Natural killer cell (primary cell): ENCODE data around the gene PCDH1. TPM values are rescaled to one million over a fixed set of nuclear protein-coding genes. Genes with fewer than 3 reads are reported as not detected.

Experiments used
- ATAC-seq, 3 donors: fragments of 150-1000 bp in 2 of 3; fragments of 200-7000 bp in 1 of 3; cut with Tn5 transposase; 1 replicate in 1 of 3; 2 replicates in 2 of 3; pipeline ENCODE4 v1.10.0; 2021; ENCODE audit warnings: mild to moderate bottlenecking in 2 of 3, moderate library complexity in 2 of 3
- DNase-seq, 2 donors: peaks; one replicate each; pipeline versions ENCODE4 v3.0.0 to v3.0.0-alpha.2; 2013 to 2021; ENCODE audit warnings: mixed read lengths in 1 of 2
- H3K27ac ChIP-seq: one replicate; pipeline ENCODE4 v1.5.1; 2013; ENCODE audit warnings: mild to moderate bottlenecking, low read length
- H3K27me3 ChIP-seq: one replicate; pipeline ENCODE4 v1.6.1; 2013; ENCODE audit warnings: low read length; ENCODE audit not compliant: control insufficient read depth, insufficient read depth
- H3K36me3 ChIP-seq: one replicate; pipeline ENCODE4 v1.6.1; 2013; ENCODE audit warnings: low read length; ENCODE audit not compliant: control insufficient read depth, insufficient read depth
- H3K4me1 ChIP-seq: one replicate; pipeline ENCODE4 v1.6.1; 2013; ENCODE audit warnings: low read length; ENCODE audit not compliant: control insufficient read depth, insufficient read depth
- H3K4me3 ChIP-seq: one replicate; pipeline ENCODE4 v1.5.1; 2013; ENCODE audit warnings: low read length
- H3K9me3 ChIP-seq: one replicate; pipeline ENCODE4 v1.6.1; 2013; ENCODE audit warnings: low read length; ENCODE audit not compliant: control insufficient read depth, insufficient read depth
- H3K27ac Mint-ChIP-seq, 2 donors: one replicate each; pipeline ENCODE4 v1.8.0; 2022; ENCODE audit warnings: mild to moderate bottlenecking in 2 of 2, mixed read lengths in 2 of 2, moderate library complexity in 1 of 2
- H3K27me3 Mint-ChIP-seq, 2 donors: one replicate each; pipeline ENCODE4 v1.8.0; 2022; ENCODE audit warnings: low read depth in 2 of 2, mixed read lengths in 2 of 2
- H3K36me3 Mint-ChIP-seq: one replicate; pipeline ENCODE4 v1.8.0; 2022; ENCODE audit warnings: mixed read lengths
- H3K4me1 Mint-ChIP-seq, 2 donors: one replicate each; pipeline ENCODE4 v1.8.0; 2022; ENCODE audit warnings: mixed read lengths in 2 of 2
- H3K4me3 Mint-ChIP-seq: one replicate; pipeline ENCODE4 v1.8.0; 2022; ENCODE audit warnings: mild to moderate bottlenecking, moderate library complexity, mixed read lengths
- H3K9me3 Mint-ChIP-seq, 2 donors: one replicate each; pipeline ENCODE4 v1.8.0; 2022; ENCODE audit warnings: mixed read lengths in 2 of 2
- WGBS: methylation state at CpG from one replicate; pipeline ENCODE4 v1.1.7; 2013; ENCODE audit warnings: missing lambda C conversion rate; ENCODE audit not compliant: insufficient coverage; 5-methylcytosine and 5-hydroxymethylcytosine counted together
- intact Hi-C: fragments of 100-400 bp; cut with micrococcal nuclease; formaldehyde crosslinking; loops from one replicate; pipeline ENCODE4 v1.14.2; 2022
- total RNA-seq, 4 donors: library from RNA; stranded (reverse); fragments of 120-200 nt in 1 of 4; gene quantifications; one replicate each; pipeline versions ENCODE4 v1.2.3 to v1.2.4, GENCODE V29; 2013 to 2022
- TF ChIP-seq, protein P1 (sequence below): fragments of 200-600 bp; IDR thresholded peaks from one replicate; pipeline ENCODE4 v1.8.0; 2022; ENCODE audit warnings: antibody characterized with exemption

PCDH1 gene
- total RNA-seq, 3 donors from 2014 or later (not counting 1 experiment from before 2014, with no cell fraction given), result 19.2 to 39.2 (median 32.1) TPM

- intact Hi-C loops, result no loop called here
- Mint-ChIP-seq H3K27ac (no peak overlapping the region), H3K27me3 (peaks cover under 1 to 4% of the 10 kb centered on the region in 2 donors), H3K36me3 (no peaks in the 10 kb centered on the region), H3K4me3 (no peak overlapping the region), H3K4me1 (no peaks in the 10 kb centered on the region), H3K9me3 (no peaks in the 10 kb centered on the region)
- DNase-seq (no peak), ATAC-seq (no peak)
- TF ChIP-seq, protein P1, sequence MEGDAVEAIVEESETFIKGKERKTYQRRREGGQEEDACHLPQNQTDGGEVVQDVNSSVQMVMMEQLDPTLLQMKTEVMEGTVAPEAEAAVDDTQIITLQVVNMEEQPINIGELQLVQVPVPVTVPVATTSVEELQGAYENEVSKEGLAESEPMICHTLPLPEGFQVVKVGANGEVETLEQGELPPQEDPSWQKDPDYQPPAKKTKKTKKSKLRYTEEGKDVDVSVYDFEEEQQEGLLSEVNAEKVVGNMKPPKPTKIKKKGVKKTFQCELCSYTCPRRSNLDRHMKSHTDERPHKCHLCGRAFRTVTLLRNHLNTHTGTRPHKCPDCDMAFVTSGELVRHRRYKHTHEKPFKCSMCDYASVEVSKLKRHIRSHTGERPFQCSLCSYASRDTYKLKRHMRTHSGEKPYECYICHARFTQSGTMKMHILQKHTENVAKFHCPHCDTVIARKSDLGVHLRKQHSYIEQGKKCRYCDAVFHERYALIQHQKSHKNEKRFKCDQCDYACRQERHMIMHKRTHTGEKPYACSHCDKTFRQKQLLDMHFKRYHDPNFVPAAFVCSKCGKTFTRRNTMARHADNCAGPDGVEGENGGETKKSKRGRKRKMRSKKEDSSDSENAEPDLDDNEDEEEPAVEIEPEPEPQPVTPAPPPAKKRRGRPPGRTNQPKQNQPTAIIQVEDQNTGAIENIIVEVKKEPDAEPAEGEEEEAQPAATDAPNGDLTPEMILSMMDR, result no peak
- WGBS, result 51% methylated on average over 8 of the region's 10 CpGs
- no peak overlapping the region for H3K27ac ChIP-seq
- no peaks in the 10 kb centered on the region for H3K4me1 ChIP-seq
- no peaks in the 10 kb centered on the region for H3K27me3 ChIP-seq
- H3K36me3 ChIP-seq, result no peaks in the 10 kb centered on the region
- H3K9me3 ChIP-seq, result no peaks in the 10 kb centered on the region
- no peak overlapping the region for H3K4me3 ChIP-seq
These were observed 53.0 kb downstream of the PCDH1 start for GRCh38 chr5:141825241-141825671.

GRCh38 chr5:141824717-141825116, 53.5 kb downstream of the PCDH1 start:
- H3K9me3 Mint-ChIP-seq, result no peaks in the 10 kb centered on the region
- H3K27me3 Mint-ChIP-seq, result peaks cover 6% of the 10 kb centered on the region in 2 donors
- Histone ChIP-seq H3K4me3 (no peak overlapping the region), H3K36me3 (no peaks in the 10 kb centered on the region), H3K27ac (no peak overlapping the region), H3K27me3 (no peaks in the 10 kb centered on the region), H3K9me3 (no peaks in the 10 kb centered on the region), H3K4me1 (no peaks in the 10 kb centered on the region)
- TF ChIP-seq, protein P1, result no peak
- H3K36me3 Mint-ChIP-seq, result no peaks in the 10 kb centered on the region
- intact Hi-C loops, result no loop called here
- no peak for ATAC-seq
- DNase-seq, result no peak
- 83% methylated on average over 3 of the region's 3 CpGs for WGBS
- H3K4me1 Mint-ChIP-seq, result no peaks in the 10 kb centered on the region
- no peak overlapping the region for H3K27ac Mint-ChIP-seq
- H3K4me3 Mint-ChIP-seq, result no peak overlapping the region

DNA sequence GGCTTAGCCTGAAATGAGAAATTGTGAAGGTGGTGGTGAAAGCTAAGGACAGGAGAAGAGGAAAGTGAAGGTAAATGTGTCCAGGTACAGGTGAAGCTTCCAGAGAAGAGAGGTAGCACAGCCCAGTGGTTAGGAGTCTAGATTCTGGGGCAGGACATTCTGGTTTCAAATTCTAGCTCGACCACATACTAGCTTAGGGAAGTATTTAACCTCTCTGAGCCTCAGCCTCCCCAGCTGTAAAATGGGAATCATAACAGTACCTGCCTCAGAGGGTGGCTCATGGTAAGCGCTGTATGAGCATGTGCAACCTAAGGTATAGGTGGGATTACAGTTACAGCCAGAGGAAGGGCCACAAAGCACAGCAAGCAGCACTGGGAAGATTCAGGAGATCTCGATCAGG, 55.2 kb downstream of the PCDH1 start:
- no peak overlapping the region for H3K4me3 ChIP-seq
- no peak overlapping the region for H3K4me3 Mint-ChIP-seq
- DNase-seq (no peak), ATAC-seq (no peak)
- H3K4me1 Mint-ChIP-seq, result no peaks in the 10 kb centered on the region
- no peaks in the 10 kb centered on the region for H3K9me3 ChIP-seq
- no peak overlapping the region for H3K27ac Mint-ChIP-seq
- peaks cover 6% of the 10 kb centered on the region in 2 donors for H3K27me3 Mint-ChIP-seq
- intact Hi-C loops, result no loop called here
- no peaks in the 10 kb centered on the region for H3K36me3 ChIP-seq
- no peaks in the 10 kb centered on the region for H3K27me3 ChIP-seq
- no peaks in the 10 kb centered on the region for H3K4me1 ChIP-seq
- H3K9me3 Mint-ChIP-seq, result no peaks in the 10 kb centered on the region
- no peak overlapping the region for H3K27ac ChIP-seq
- TF ChIP-seq, protein P1, result no peak
- H3K36me3 Mint-ChIP-seq, result no peaks in the 10 kb centered on the region
- 90% methylated on average over 3 of the region's 3 CpGs for WGBS

GRCh38 chr5:141822144-141822543, 56.1 kb downstream of the PCDH1 start:
- Histone ChIP-seq H3K27ac (no peak overlapping the region), H3K4me1 (no peaks in the 10 kb centered on the region), H3K4me3 (no peak overlapping the region), H3K9me3 (no peaks in the 10 kb centered on the region), H3K36me3 (no peaks in the 10 kb centered on the region), H3K27me3 (no peaks in the 10 kb centered on the region)
- intact Hi-C loops, result no loop called here
- TF ChIP-seq, protein P1, result no peak
- no peak overlapping the region for H3K4me3 Mint-ChIP-seq
- no peak for DNase-seq
- H3K36me3 Mint-ChIP-seq, result no peaks in the 10 kb centered on the region
- ATAC-seq, result no peak
- 66% methylated on average over 2 of the region's 2 CpGs for WGBS
- no peak overlapping the region for H3K27ac Mint-ChIP-seq
- no peaks in the 10 kb centered on the region for H3K9me3 Mint-ChIP-seq
- H3K4me1 Mint-ChIP-seq, result no peaks in the 10 kb centered on the region
- peaks cover 6 to 9% of the 10 kb centered on the region in 2 donors for H3K27me3 Mint-ChIP-seq
